ENCODE measurements around the gene ACP7.

DNA sequence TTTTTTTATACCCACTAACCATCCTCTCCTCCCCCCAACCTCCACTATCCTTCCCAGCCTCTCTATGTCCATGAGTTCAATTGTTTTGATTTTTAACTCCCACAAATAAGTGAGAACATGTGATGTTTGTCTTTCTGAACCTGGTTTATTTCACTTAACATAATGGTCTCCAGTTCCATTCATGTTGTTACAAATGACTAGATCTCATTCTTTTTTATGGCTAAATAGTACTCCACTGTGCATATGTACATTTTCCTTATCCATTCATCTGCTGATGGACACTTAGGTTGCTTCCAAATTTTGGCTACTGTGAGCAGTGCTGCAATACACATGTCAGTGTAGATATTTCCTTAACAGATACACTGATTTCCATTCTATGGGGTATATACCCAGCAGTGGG is 24.9 kb upstream of the ACP7 start:
- no peak for TF ChIP-seq CTCF (IDR thresholded peaks at IDR 0.05)
- TF ChIP-seq POLR2A (IDR thresholded peaks at IDR 0.05), result no peak
